HG02623 (cell line): ENCODE data around the gene LUZP1.

Experiments
- ATAC-seq: cut with Tn5 transposase; IDR thresholded peaks from one replicate; pipeline ENCODE4 v1.9.1; 2021; ENCODE audit warnings: moderate library complexity; ENCODE audit not compliant: unreplicated experiment

Gene LUZP1

DNA sequence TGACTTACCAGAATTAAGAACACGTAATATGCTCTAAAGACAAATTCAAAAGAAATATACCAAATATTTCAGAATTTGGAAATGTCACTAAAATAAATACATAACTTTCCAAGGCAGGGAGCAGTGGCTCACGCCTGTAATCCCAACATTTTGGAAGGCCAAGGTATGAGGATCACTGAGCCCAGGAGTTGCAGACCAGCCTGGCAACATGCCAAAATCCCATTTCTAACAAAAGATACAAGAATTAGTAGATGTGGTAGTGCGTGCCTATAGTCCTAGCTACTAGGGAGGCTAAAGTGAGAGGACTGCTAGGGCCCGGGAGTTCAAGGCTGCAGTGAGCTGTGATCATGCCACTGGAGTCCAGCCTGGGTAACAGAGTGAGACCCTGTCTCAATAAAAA lies 11.7 kb downstream of the LUZP1 start:
- no peak for ATAC-seq

DNA sequence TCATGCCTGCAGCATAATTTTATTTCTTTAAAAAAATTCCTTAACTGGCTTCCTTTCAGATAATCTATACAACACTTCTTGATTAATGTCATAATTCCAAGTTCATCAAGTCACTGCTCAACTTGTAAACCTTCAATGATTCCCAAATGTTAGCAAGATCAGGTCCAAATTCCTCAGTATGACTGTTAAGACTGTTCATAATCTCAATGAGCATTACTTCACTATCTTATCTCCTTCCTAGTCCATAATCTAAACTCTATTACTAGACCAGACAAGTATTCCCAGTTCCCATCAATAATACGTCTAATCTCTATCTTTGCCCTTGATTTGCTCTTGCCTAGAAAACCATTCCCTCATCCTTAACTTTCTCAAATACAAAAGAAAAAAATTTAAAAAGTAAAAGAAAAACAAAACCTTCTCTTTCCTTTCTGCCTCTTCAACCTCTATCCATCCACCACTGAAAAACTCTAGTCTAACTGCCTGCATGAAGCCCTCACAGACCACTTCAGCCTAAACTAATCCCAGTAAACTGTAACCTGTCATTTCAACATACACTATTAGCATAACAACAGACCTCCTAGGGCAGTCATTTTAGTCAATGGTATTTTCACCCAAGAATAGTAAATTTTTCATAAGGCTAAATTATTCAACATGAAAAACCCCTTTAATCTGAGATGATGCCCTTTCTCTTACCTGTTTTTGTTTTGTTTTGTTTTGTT lies 15.5 kb downstream of the LUZP1 start:
- no peak for ATAC-seq

DNA sequence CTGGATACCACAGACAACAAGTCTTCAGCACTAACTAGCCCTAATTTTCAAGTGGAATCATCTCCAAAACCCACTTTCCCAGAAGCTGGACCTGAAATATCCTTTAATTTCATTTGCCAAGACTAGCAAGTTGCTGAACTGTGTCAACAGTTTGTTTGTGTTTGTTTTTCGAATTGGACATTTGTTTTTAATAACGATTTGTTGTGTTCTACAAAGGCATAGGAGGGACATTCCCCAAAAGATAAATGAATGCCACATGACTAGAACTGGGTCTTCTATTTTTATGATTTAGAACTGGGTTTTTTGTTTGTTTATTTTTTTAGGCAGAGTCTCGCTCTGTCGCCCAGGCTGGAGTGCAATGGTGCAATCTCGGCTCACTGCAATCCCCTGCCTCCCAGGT lies 17.9 kb downstream of the LUZP1 start:
- ATAC-seq, result no peak

DNA sequence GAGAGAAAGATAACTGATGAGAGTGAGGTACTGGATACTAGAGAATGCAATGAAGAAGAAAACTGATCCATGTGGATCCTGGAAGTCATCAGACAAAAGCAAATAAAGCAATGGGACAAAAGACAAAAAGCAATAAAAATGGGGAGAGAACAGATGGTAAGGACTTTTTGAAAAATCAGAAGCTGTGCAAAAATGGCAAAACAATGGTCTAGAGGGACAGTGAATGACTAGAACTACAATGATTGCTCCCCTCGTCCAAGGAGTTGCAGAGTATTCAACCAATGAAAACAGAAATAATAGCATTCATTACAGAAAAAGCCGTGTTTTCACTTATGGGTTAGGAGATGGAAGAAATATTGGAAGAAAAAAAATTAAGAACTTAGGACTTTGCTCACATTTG lies 18.5 kb downstream of the LUZP1 start:
- no peak for ATAC-seq

DNA sequence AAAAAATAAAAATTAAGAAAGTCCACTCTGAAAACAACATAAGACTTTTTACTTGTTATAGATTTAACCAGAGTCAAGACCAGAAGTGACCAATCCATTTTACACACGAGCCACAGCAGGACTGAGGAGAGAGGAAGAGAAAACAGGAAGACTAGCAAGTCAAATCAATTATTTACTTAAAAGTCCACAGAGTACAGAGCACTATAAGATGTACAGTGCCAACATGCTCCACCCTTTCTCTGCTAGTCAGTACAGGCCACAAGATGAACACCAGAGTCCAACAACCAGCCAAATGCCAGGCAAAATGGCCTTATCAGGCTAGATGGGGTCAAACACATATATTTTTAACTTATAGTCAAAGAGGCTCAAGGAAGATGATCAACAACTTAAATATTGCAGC lies 19.5 kb downstream of the LUZP1 start:
- ATAC-seq, result no peak

DNA sequence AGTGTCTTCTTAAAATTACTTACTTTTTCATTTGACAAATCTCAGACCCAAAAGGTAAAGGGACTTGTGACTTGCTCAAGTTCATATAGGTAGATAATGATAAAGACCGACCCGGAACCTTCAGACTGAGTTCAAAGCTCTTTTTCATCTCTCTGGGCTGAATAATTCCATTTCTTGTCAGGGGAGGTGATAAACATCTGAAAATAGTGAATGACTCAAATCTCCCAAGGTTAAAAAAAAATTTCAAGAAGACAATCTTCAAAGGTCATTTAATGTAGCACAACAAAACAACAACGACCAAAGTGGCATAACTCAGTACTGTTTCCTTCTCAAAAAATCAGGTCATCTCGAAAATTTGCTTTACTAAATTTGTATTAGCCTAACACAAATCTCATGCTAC lies 20.6 kb downstream of the LUZP1 start:
- ATAC-seq, result no peak

DNA sequence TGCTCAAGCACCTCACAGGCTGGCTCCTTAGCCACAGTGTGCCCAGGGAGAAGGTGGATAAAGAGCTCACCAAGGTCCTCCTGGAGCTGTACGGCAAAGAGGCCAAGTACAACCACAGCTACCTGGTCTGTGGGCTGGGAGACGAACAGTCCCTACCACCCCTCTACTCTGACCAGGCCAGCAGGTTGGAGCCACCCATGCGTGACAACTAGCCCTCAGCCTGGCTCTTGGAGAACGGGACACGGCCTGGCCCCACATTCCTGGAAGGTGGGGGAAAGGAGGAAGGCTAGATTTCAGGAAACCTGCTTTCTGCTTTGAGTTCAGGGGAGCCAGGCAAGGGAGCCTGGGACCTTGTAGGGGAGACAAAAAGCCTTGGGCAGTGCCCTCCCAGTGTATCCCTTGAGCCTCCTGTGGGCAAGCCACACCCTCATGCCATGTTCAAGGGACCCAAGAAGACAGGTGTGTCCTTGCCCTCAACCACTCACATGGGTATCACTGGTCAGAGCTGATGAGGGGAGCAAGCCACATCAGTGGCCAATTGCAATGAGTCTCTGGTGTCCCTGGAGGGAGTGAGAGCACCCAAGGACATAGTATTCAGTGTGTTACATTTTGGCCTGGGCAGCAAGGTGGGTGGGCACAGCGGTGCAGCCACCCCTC lies 27.6 kb downstream of the LUZP1 start:
- no peak for ATAC-seq

DNA sequence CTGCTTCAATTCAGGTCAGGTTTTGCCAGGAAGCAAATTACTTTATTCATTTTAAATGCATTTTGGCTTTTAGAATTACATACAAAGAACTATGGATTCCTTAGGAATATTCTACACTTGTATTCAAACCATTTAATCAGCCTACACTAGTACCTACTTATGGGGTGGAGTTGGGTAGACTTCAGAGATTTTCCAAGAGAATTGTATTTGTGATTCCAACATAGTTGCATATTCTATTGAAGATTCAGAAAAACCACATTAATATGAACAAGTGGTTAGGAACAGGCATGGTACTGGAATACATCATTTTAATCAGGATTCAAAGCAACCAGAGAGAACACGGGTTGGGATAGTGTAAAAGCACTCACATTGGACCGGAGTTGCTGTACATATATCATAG lies 33.4 kb downstream of the LUZP1 start:
- no peak for ATAC-seq

DNA sequence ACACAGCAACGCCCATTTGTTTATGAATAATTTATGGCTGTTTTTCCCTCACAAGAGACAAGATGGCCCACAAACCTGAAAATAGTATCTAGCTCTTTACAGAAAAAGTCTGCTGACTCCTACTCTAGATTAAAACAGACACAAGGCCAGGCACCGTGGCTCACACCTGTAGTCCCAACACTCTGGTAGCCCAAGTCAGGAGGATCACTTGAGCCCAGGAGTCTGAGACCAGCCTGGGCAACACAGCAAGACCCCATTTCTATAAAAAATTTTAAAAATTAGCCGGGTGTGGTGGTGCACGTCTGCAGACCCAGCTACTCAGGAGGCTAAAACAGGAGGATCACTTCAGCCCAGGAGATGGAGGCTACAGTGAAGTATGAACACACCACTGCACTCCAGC lies 34.6 kb downstream of the LUZP1 start:
- no peak for ATAC-seq

DNA sequence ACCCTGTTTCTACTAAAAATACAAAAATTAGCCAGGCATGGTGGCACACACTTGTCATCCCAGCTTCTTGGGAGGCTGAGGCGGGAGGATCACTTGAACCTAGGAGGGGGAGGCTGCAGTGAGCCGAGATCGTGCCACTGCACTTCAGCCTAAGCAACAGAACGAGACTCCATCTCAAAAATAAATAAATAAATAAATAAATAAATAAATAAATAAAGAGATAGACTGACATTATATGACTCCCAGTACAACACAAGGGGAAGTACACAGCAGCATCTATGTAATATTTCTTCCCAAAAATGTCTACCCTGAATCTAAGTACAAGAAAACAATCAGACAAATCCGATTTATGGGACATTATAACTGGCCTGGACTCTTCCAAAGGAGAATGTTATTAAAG lies 35.1 kb downstream of the LUZP1 start:
- no peak for ATAC-seq

DNA sequence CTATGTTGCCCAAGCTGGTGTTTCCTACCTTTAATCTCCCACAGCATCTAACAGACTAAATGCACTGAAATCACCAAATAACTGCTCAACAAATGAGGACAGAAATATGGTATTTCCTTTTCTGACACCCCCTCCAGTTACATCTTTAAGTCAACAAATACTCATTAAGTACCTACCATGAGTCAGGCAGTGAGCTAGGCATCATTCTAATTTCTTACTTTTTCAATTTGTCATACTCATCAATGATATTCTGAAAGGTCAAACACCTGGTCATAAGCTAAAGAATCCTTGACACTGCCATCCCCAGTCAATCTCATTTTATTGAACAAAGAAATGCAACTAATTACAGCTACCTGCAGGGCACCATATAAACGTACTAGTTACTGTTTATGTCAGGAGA lies 36.6 kb downstream of the LUZP1 start:
- no peak for ATAC-seq

DNA sequence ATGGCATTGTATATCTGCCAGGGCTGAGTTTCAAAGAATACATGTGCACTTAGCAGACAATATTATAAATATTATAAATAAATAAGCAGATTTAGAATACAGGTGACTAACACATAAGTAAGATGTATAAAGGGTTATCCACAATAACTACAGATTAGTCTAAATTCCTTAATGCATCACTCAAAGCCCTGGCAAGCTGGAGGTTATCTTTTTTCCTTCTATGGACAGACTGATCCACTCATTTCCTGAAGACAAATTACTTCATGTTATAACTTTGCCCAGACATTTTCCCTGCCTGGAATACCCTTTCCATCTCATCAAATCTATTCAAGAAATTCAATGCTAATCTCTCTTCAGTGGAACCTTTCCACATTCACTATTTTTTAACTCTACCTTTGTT lies 38.8 kb downstream of the LUZP1 start:
- ATAC-seq, result no peak

DNA sequence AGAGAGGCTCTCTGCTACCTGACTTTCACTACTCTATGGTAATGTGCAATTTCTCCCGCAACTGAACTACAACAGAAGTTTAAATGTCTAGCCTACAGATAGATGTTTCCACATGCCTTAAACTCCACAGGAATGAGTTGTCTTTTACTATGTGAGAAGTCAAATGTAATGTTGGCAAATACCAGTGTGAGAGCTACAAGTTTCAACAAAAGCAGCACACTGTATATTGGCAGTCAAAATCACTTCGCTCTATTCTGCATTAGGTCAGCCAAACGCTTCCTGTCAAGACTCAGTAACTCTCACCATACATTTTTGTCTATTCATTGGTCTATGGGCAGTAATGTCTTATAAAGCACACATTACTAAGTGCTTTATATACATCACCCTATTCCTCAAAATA lies 41.9 kb downstream of the LUZP1 start:
- no peak for ATAC-seq

DNA sequence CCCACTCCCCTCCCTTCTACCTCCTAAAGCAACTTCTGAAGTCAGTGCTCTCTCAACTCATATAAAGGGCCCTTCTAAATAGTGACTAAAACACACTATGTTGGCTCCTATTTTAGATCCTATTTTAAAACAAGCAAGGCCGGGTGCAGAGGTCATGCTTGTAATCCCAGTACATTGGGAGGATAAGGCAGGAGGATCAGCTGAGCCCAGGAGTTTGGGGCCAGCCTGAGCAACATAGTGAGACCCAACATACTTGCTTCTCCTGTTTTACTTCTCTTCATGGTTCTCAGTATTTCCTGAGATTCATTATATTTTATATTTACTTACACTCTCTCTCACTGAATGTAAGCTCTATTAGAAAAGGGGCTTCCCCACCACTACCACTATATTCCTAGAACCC lies 42.5 kb downstream of the LUZP1 start:
- no peak for ATAC-seq

DNA sequence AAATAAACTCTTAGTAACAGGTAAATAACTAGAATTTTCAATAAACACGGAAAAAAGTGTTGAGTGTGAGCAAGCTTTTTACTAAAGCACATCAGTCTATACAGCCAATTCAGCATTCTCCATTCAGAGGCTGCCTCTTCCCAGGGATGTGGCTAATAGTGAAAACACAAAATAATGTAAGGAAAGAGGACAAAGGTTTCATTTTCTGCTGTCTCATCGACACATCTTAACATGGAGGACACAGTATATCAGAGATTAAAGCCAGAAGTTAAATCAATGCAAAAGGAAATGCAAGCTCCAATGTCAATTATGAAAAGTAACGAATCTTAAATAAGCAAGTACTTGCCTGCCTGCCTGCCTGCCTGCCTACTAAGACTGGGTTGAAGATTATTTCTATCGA lies 43.2 kb downstream of the LUZP1 start:
- ATAC-seq, result no peak

DNA sequence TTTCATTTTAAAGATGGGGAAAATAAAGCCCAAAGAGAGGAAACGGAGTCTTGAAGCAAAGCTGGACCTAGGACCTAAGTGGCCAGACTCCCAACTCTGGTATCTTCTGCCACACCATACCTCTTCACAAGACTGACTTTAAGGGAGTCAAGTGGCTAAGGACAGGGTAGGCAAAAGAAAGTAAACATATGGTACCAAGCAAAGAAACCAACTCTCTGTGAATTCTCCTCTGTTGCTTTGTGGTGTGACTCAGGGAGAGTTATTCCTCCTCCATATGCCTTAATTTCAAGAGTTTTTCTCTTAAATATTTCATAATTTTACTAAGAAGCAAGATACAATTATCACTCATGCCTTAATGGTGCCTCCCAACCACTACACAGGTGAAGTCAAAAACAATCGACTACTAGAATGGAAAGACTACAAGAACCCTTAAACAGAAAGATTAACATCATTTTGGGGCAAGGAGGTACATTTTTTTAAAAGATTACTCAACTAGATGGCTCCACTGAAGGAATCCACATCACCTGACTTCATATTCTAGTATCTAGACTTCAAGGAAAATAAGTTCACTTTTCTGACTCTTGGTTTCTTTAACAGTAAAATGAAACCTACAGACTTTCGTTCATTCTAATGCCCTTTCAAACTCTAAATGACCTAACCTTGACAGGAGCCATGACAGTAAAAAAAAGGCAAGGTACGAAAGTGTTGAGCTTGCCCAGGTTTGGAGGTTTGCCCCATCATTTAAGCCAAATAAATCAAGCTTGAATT lies 44.2 kb downstream of the LUZP1 start:
- ATAC-seq, result no peak

DNA sequence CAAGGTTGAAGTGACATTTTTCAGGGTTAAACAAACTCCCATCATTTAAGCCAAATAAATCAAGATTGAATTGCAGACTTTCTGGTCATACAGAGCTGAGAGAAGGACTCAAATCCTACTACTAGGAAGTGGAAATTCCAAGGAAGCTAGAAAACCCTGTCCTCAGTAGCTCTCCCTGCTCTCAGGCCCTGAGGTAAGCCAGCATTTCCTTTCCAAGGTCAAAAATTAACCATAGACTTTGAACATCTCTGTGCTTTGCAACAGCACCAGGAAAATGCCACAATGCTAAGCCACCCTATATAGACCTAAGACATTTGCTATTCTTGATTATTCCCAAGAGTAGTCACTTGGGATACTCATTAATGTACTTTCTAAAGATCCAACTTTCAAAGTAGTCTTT lies 45.1 kb downstream of the LUZP1 start:
- ATAC-seq, result no peak

DNA sequence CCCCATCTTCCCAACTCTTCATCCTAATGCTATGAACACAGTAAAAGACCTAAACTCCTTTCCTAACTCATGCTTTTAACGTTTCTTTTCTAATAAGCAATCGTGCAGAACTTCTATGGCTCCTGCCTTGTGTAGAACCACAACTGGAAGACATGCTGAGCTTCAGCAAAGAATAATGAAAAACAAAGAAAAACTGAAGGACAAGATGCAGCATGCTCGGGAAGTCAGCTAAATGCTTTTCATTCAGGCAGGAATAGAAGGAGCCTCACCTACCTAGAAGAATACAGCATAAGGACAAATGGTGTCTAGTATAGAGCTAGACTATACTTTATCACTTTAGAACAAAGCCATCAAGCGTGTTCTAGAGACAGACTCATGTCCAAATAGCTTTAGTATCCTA lies 45.9 kb downstream of the LUZP1 start:
- ATAC-seq, result no peak

DNA sequence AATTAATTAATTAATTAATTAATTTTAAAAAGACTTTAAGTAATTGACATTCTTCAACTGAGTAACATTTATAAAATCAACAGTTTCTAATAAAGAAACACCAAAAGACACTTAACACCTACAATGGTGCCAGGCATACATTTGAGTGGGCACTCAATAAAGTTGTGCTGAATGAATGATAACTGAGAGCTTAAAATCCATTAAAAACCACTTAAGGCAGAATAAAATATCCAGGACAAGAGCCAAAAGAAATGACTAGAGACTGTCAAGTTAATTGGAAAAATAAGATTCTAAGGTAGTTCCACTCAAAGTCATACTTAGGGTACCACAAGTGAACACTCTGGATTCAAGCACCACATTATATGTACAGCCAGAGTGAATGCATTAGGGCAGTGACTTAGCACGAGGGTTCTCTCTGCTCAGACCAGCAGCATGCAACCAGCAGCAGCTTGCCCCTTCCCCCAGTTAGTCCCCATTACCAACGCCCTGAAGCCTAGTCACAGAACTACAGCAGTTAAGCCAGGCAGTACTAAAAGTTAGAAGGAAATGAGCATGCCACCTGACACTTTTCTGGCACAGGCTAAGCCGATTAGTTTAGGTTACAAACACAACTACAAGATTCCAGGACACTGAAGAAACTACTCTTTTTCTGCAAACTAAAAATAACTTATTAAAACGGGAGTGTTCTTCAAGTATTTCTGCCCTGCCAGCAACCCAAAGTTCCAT lies 46.5 kb downstream of the LUZP1 start:
- ATAC-seq, result no peak

DNA sequence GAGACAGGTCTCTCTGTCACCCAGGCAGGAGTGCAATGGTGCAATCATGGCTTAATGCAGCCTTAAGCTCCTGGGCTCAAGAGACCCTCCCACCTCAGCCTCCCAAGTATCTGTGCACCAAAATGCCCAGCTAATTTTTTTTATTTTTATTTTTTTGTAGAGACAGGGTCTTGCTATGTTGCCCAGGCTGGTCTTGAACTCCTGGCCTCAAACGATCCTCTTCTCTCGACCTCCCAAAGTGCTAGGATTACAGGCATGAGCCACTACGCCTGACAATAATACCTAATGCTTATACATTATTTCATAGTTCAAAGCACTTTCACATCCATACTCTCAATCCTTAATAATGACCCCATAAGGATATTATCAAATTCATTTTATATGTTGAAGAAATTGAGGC lies 48.3 kb downstream of the LUZP1 start:
- ATAC-seq, result no peak

DNA sequence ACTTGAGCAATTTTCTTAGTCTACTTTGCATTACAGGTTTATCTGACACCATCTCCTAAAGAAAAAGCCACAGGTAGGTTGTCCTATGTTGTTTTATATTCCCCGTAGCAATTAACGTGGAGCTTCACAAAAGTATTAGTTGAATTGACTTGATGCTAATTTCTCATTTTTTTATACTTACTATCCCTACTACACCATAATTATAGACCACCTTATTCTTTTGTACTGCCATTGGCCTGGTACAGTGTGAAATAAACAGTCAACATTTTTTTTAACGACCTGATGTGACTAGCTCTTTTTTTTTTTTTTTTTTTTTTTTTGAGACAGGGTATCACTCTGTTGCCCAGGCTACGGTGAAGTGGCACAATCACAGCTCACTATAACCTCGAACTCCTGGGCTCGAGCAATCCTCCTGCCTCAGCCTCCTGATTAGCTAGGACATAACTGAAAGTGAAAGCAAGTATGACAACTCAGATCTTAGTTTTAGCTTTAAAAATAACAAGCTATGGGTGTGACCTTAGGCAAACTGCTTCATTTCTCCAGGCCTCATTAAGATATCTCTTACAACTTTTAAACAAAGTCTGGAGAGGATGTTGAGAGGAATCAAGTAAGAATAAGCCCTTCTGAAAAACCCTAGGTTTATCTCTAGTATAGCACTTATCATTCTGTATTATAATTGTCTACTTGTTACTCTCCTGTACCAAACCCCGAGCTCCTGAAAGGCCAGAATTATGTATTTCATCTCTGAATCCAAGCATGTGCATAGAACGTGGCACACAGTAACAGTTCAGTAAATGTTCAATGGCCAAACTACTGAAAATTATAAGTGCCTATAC lies 49.5 kb downstream of the LUZP1 start:
- ATAC-seq, result no peak
